Astrocyte (in vitro differentiated cells and primary cell): ENCODE data around the gene NUFIP2. TPM values are rescaled to one million over a fixed set of nuclear protein-coding genes. Genes with fewer than 3 reads are reported as not detected.
"Not testable (repeated sequence)": the region's sequence is repeated elsewhere in the genome, so short reads cannot be mapped to it uniquely, and the experiment has no call there.

ENCODE experiments used
- DNase-seq: peaks from one replicate; pipeline ENCODE4 v3.0.0-alpha.2; 2010; ENCODE audit warnings: low read depth
- FAIRE-seq: peaks from 2 replicates; lab custom pipeline; 2011; peaks lifted over from hg19 to GRCh38; lab: Jason Lieb, UNC
- H2AFZ ChIP-seq: 2 replicates; pipeline ENCODE4 v1.6.0; 2012; ENCODE audit warnings: low read depth, low read length, inconsistent platforms
- H3K27ac ChIP-seq: 2 replicates; pipeline ENCODE4 v1.5.1; 2011; ENCODE audit warnings: low read depth, low read length, inconsistent platforms
- H3K27me3 ChIP-seq: 2 replicates; pipeline ENCODE4 v1.6.0; 2011; ENCODE audit warnings: low read length, inconsistent platforms; ENCODE audit not compliant: insufficient read depth
- H3K36me3 ChIP-seq: 2 replicates; pipeline ENCODE4 v1.5.1; 2011; ENCODE audit warnings: low read length, inconsistent platforms; ENCODE audit not compliant: insufficient read depth
- H3K4me1 ChIP-seq: 2 replicates; pipeline ENCODE4 v1.5.1; 2011; ENCODE audit warnings: low read length, inconsistent platforms; ENCODE audit not compliant: insufficient read depth
- H3K4me2 ChIP-seq: 2 replicates; pipeline ENCODE4 v1.6.0; 2012; ENCODE audit warnings: low read length, inconsistent platforms
- H3K4me3 ChIP-seq: 2 replicates; pipeline ENCODE4 v1.5.1; 2011; ENCODE audit warnings: low read depth, mild to moderate bottlenecking, low read length, inconsistent platforms; ENCODE audit not compliant: insufficient read depth
- H3K79me2 ChIP-seq: 2 replicates; pipeline ENCODE4 v1.6.0; 2012; ENCODE audit warnings: mild to moderate bottlenecking, low read length, inconsistent platforms; ENCODE audit not compliant: insufficient read depth
- H3K9ac ChIP-seq: 2 replicates; pipeline ENCODE4 v1.6.0; 2012; ENCODE audit warnings: mild to moderate bottlenecking, low read length, inconsistent platforms
- H3K9me3 ChIP-seq: 2 replicates; pipeline ENCODE4 v1.5.1; 2012; ENCODE audit warnings: low read depth, mild to moderate bottlenecking, low read length, inconsistent platforms; ENCODE audit not compliant: insufficient read depth
- H4K20me1 ChIP-seq: 2 replicates; pipeline ENCODE4 v1.6.0; 2012; ENCODE audit warnings: low read length, inconsistent platforms; ENCODE audit not compliant: insufficient read depth
- H3K27ac Mint-ChIP-seq: one replicate; pipeline ENCODE4 v1.8.0; 2021; ENCODE audit warnings: mild to moderate bottlenecking, mixed read lengths; ENCODE audit not compliant: unreplicated experiment
- H3K27me3 Mint-ChIP-seq: one replicate; pipeline ENCODE4 v1.8.0; 2021; ENCODE audit warnings: low read depth, mixed read lengths; ENCODE audit not compliant: unreplicated experiment
- H3K36me3 Mint-ChIP-seq: one replicate; pipeline ENCODE4 v1.8.0; 2021; ENCODE audit warnings: low read depth, mixed read lengths; ENCODE audit not compliant: unreplicated experiment
- H3K4me1 Mint-ChIP-seq: one replicate; pipeline ENCODE4 v1.8.0; 2021; ENCODE audit warnings: low read depth, mixed read lengths; ENCODE audit not compliant: unreplicated experiment
- H3K4me3 Mint-ChIP-seq: one replicate; pipeline ENCODE4 v1.8.0; 2021; ENCODE audit warnings: mild to moderate bottlenecking, moderate library complexity, mixed read lengths; ENCODE audit not compliant: unreplicated experiment
- H3K9me3 Mint-ChIP-seq: one replicate; pipeline ENCODE4 v1.8.0; 2021; ENCODE audit warnings: mild to moderate bottlenecking, mixed read lengths; ENCODE audit not compliant: unreplicated experiment
- EZH2 ChIP-seq: IDR thresholded peaks from 2 replicates; pipeline ENCODE4 v1.6.1; 2012; ENCODE audit warnings: mild to moderate bottlenecking, low read length, inconsistent platforms; ENCODE audit not compliant: insufficient read depth
- total RNA-seq: library from RNA; stranded (reverse); gene quantifications from 2 replicates; pipeline ENCODE4 v1.2.1, GENCODE V29; 2021
- TF ChIP-seq, protein P1 (sequence below): IDR thresholded peaks from 2 replicates; pipeline ENCODE4 v1.5.1; 2011; ENCODE audit warnings: low read depth, mild to moderate bottlenecking, inconsistent platforms, low read length, moderate library complexity; ENCODE audit not compliant: insufficient read depth

NUFIP2 gene
- total RNA-seq, 1 donor from 2014 or later = 79.8 TPM

DNA sequence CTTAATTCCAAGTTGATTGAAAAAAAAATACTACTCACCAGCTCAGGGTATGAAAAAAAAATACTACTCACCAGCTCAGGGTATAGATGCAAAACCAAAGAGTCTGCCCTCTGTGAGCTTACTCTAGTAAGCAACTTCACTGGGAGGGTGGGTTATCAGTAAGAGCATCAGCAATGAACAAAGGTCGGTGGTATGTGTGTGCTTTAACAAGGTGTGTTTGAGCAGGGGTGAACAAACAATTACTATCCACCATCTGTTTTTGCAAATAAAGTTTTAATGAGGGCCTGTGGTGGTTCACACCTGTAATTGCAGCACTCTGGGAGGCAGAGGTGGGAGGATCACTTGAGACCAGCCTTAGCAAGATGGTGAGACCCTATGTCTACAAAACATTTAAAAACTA, 20.0 kb downstream of the NUFIP2 start:
- Mint-ChIP-seq H3K27ac (no peak overlapping the region), H3K4me1 (peaks cover 13% of the 10 kb centered on the region), H3K27me3 (no peaks in the 10 kb centered on the region), H3K9me3 (peaks cover 5% of the 10 kb centered on the region), H3K4me3 (no peak overlapping the region), H3K36me3 (peaks cover 37% of the 10 kb centered on the region)
- no peaks in the 10 kb centered on the region for H3K9me3 ChIP-seq
- peaks cover 98% of the 10 kb centered on the region for H3K79me2 ChIP-seq
- no peak overlapping the region for H2AFZ ChIP-seq
- peaks cover 26% of the 10 kb centered on the region for H3K36me3 ChIP-seq
- no peak overlapping the region for H3K4me2 ChIP-seq
- no peak overlapping the region for H3K4me3 ChIP-seq
- H3K27ac ChIP-seq = no peak overlapping the region
- peaks cover 93% of the 10 kb centered on the region for H4K20me1 ChIP-seq
- DNase-seq = no peak
- H3K9ac ChIP-seq = no peak overlapping the region
- H3K4me1 ChIP-seq = no peaks in the 10 kb centered on the region
- no peak for TF ChIP-seq EZH2
- no peak for FAIRE-seq
- H3K27me3 ChIP-seq = no peaks in the 10 kb centered on the region

DNA sequence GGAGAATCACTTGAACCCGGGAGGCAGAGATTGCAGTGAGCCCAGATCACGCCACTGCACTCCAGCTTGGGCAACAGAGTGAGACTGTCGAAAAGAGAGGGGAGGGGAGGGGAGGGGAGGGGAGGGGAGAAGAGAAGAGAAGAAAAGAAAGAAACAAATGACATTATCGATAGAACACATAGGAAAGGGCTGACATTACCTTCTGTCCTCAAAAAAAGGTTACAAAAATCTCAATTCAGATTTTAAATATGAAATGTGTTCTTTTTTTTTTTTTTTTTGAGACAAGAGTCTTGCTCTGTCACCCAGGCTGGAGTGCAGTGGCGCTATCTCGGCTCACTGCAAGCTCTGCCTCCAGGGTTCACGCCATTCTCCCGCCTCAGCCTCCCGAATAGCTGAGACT, 22.0 kb downstream of the NUFIP2 start:
- peaks cover 98% of the 10 kb centered on the region for H3K79me2 ChIP-seq
- H3K4me3 Mint-ChIP-seq, H3K4me1 Mint-ChIP-seq, H3K4me2 ChIP-seq, H3K27ac ChIP-seq, H3K9me3 ChIP-seq, DNase-seq, H3K4me1 ChIP-seq, H3K9ac ChIP-seq, H3K27me3 Mint-ChIP-seq, H3K9me3 Mint-ChIP-seq, H2AFZ ChIP-seq, H3K27me3 ChIP-seq, H3K4me3 ChIP-seq, FAIRE-seq: not testable (repeated sequence)
- Mint-ChIP-seq H3K36me3 (peaks cover 30% of the 10 kb centered on the region), H3K27ac (peak overlapping the region; percentile 53)
- peaks cover 94% of the 10 kb centered on the region for H4K20me1 ChIP-seq
- H3K36me3 ChIP-seq = peaks cover 26% of the 10 kb centered on the region

DNA sequence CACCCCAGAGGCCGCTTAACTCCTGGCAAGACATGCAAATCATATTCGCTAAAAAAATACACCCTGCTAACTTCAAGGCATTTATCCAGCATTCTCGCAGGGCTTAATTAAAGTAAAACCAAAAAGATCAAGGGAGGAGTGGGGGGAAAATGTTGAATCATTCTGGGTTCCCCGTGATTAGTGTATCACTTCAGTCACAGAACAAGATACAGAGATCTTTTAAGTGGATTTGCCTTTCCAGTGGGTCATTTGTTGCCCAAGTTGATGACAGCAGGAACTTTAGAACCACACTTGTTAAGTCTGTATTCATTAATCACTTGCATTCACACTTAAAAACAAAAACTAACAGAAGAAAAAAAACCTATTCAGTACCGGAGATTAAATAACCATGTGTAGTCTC, 30.0 kb downstream of the NUFIP2 start:
- H3K27me3 Mint-ChIP-seq = no peaks in the 10 kb centered on the region
- H3K4me1 ChIP-seq = no peaks in the 10 kb centered on the region
- H3K36me3 Mint-ChIP-seq = peaks cover 10% of the 10 kb centered on the region
- no peak overlapping the region for H3K4me3 ChIP-seq
- H3K9ac ChIP-seq = no peak overlapping the region
- no peaks in the 10 kb centered on the region for H3K27me3 ChIP-seq
- peaks cover 84% of the 10 kb centered on the region for H3K79me2 ChIP-seq
- no peak overlapping the region for H3K27ac Mint-ChIP-seq
- no peak overlapping the region for H2AFZ ChIP-seq
- DNase-seq = no peak
- FAIRE-seq = no peak
- peaks cover 2% of the 10 kb centered on the region for H3K4me1 Mint-ChIP-seq
- no peak for TF ChIP-seq EZH2
- TF ChIP-seq, protein P1, sequence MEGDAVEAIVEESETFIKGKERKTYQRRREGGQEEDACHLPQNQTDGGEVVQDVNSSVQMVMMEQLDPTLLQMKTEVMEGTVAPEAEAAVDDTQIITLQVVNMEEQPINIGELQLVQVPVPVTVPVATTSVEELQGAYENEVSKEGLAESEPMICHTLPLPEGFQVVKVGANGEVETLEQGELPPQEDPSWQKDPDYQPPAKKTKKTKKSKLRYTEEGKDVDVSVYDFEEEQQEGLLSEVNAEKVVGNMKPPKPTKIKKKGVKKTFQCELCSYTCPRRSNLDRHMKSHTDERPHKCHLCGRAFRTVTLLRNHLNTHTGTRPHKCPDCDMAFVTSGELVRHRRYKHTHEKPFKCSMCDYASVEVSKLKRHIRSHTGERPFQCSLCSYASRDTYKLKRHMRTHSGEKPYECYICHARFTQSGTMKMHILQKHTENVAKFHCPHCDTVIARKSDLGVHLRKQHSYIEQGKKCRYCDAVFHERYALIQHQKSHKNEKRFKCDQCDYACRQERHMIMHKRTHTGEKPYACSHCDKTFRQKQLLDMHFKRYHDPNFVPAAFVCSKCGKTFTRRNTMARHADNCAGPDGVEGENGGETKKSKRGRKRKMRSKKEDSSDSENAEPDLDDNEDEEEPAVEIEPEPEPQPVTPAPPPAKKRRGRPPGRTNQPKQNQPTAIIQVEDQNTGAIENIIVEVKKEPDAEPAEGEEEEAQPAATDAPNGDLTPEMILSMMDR = no peak
- H3K27ac ChIP-seq = no peak overlapping the region
- H3K9me3 Mint-ChIP-seq = no peaks in the 10 kb centered on the region
- H3K36me3 ChIP-seq = peaks cover 60% of the 10 kb centered on the region
- H3K4me2 ChIP-seq = no peak overlapping the region
- H3K4me3 Mint-ChIP-seq = no peak overlapping the region
- peaks cover 85% of the 10 kb centered on the region for H4K20me1 ChIP-seq
- no peaks in the 10 kb centered on the region for H3K9me3 ChIP-seq
